ENCODE measurements around the gene KCNK17.

Gene KCNK17

DNA sequence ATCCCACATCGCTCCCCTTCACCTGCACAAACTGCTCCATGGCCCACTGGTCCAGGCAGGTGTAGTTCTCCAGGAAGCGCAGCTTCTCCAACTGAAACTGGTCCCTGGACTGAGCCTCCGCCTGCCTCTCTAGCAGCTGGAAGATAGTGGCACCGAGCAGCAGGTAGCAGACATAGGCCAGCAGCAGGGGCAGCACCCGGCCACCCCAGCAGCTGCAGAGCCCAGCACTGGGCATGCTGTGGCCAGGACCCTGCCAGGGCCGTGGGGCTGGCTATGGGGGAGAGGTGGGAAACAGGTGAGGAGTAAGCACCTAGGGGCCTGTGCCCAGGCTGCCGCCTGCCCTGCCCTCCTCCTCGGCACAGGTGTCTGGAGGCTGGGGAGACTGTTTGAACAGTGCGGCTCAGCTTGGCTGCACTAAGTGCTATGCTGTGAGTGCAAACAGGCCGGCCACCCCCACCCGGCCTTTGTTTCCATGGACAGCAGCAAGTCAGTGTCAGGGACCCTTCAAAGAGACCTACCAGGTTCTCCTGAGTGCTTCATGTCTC is 8.2 kb upstream of the KCNK17 start, which contains the start of gene KCNK16:
Gene KCNK16, minus strand, starts transcription at position 397 of the 545 bp plus-strand sequence. Its CDS starts 162 bp downstream, at position 235.
- no peak within 1 kb of the TSS for H3K27ac ChIP-seq
- H2AFZ ChIP-seq, result no peak within 1 kb of the TSS
- H3K9me3 ChIP-seq (ENCODE audit: control insufficient read depth, low read length), result no peaks in the 10 kb centered on the region
- H3K4me3 ChIP-seq (ENCODE audit: low read depth, low read length), result no peak within 1 kb of the TSS
- no peaks in the 10 kb centered on the region for H3K27me3 ChIP-seq (ENCODE audit: control insufficient read depth, insufficient read depth, low read length)
- no peaks in the 10 kb centered on the region for H3K4me1 ChIP-seq
- no peak within 1 kb of the TSS for H3K4me2 ChIP-seq (ENCODE audit: low read length)
- TF ChIP-seq, protein P1, sequence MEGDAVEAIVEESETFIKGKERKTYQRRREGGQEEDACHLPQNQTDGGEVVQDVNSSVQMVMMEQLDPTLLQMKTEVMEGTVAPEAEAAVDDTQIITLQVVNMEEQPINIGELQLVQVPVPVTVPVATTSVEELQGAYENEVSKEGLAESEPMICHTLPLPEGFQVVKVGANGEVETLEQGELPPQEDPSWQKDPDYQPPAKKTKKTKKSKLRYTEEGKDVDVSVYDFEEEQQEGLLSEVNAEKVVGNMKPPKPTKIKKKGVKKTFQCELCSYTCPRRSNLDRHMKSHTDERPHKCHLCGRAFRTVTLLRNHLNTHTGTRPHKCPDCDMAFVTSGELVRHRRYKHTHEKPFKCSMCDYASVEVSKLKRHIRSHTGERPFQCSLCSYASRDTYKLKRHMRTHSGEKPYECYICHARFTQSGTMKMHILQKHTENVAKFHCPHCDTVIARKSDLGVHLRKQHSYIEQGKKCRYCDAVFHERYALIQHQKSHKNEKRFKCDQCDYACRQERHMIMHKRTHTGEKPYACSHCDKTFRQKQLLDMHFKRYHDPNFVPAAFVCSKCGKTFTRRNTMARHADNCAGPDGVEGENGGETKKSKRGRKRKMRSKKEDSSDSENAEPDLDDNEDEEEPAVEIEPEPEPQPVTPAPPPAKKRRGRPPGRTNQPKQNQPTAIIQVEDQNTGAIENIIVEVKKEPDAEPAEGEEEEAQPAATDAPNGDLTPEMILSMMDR (IDR thresholded peaks at IDR 0.05), result no peak
- H3K9ac ChIP-seq, result no peak within 1 kb of the TSS
- no peaks in the 10 kb centered on the region for H3K36me3 ChIP-seq (ENCODE audit: control insufficient read depth, insufficient read depth, low read length)
- no peaks in the 10 kb centered on the region for H3K79me2 ChIP-seq

DNA sequence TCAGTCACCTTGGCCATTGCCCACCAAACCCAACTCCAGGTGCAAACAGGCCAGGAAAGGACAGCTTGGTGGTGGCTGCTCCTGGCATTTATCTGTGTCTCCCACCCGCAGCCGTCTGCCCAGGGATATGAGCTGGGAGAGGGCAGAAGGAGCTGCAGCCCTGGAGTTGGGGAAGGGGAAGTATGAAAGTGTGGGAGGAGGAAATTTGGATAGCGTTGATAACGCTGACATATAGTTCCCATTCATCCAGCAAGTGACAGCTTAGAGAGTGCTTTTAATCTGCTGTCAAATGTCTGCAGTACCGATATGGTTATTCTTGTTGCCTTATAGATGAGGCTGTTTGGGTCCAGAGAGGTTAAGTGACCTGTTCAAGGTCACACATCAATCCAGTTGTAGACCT is 7.5 kb upstream of the KCNK17 start:
- no peaks in the 10 kb centered on the region for H3K4me1 ChIP-seq
- H3K4me2 ChIP-seq (ENCODE audit: low read length), result no peak overlapping the region
- no peaks in the 10 kb centered on the region for H3K79me2 ChIP-seq
- H3K9me3 ChIP-seq (ENCODE audit: control insufficient read depth, low read length), result no peaks in the 10 kb centered on the region
- H3K36me3 ChIP-seq (ENCODE audit: control insufficient read depth, insufficient read depth, low read length), result no peaks in the 10 kb centered on the region
- H3K9ac ChIP-seq, result no peak overlapping the region
- H2AFZ ChIP-seq, result no peak overlapping the region
- no peak overlapping the region for H3K27ac ChIP-seq
- no peak overlapping the region for H3K4me3 ChIP-seq (ENCODE audit: low read depth, low read length)
- H3K27me3 ChIP-seq (ENCODE audit: control insufficient read depth, insufficient read depth, low read length), result no peaks in the 10 kb centered on the region
- TF ChIP-seq, protein P1 (IDR thresholded peaks at IDR 0.05), result no peak

DNA sequence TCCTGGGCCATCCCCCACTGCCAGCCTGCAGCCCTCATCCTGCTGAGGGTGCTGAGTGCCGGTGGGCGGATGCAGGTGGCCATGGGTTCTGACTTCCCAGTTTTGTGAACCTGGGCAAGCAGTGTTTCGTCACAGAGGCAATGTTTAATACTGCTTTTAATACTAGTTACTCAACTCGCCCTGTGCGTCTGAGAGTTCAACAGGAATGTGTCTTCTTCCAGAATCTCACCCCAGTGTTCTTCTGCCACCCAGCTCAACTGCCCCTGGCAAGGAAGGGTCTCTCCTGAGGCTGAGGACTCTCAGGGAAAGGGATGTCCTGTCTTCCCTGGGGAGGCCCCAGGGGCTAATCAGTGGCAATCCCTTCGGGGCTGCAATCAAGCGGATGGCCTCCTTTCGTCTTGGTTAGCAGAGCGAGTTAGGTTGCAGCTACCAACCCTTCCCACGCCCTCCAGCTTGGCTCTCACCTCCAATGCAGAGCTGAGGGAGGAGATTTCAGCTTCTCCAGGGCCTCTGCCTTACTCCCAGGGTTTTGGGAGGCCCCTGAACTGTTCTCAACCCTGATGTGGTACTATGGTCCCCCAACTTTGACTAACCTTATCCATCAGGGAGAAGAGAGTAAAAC is 6.3 kb upstream of the KCNK17 start:
- no peaks in the 10 kb centered on the region for H3K4me1 ChIP-seq
- no peaks in the 10 kb centered on the region for H3K9me3 ChIP-seq (ENCODE audit: control insufficient read depth, low read length)
- no peak overlapping the region for H2AFZ ChIP-seq
- no peaks in the 10 kb centered on the region for H3K79me2 ChIP-seq
- H3K4me3 ChIP-seq (ENCODE audit: low read depth, low read length), result no peak overlapping the region
- H3K27me3 ChIP-seq (ENCODE audit: control insufficient read depth, insufficient read depth, low read length), result no peaks in the 10 kb centered on the region
- H3K36me3 ChIP-seq (ENCODE audit: control insufficient read depth, insufficient read depth, low read length), result no peaks in the 10 kb centered on the region
- H3K4me2 ChIP-seq (ENCODE audit: low read length), result no peak overlapping the region
- H3K27ac ChIP-seq, result no peak overlapping the region
- TF ChIP-seq, protein P1 (IDR thresholded peaks at IDR 0.05), result no peak
- no peak overlapping the region for H3K9ac ChIP-seq

DNA sequence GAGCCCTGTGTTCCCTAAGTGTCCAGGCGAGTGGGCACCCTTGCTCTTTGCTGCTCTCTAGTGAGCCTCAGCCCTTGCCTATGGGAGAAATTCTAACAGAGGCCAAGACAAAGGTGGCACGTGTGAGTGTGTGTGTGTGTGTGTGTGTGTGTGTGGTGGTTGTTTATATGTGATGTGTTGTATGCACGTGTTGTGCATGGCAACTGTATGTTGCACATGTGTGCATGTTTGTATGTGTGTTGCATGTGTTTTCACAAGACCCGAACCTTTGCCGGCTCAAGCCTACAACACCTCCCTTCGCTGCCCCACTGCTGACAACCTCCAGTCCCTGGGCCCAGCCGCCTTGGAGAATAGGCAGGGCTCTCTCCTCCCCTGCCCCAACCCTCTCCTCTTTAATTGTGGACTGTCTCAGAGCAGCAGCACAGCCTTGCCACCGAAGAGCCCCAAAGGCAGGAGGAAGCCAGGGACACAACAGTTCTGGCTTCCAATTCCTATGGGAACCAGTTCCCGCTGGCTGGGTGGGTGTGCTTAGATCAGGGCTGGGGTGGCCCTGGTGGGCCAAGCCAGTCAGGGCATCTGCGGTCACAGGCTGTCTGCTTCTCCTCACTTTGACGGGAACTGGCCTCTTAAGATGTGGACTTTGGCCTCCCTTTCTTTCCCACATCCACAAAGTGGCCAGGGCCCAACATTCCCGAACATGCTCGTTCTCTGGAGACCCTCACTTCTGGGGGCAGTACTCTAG is 5.6 kb upstream of the KCNK17 start:
- Histone ChIP-seq H3K36me3 (ENCODE audit: control insufficient read depth, insufficient read depth, low read length) (no peaks in the 10 kb centered on the region), H3K79me2 (no peaks in the 10 kb centered on the region), H3K9ac (no peak overlapping the region), H3K4me1 (no peaks in the 10 kb centered on the region), H3K27me3 (ENCODE audit: control insufficient read depth, insufficient read depth, low read length) (no peaks in the 10 kb centered on the region), H3K9me3 (ENCODE audit: control insufficient read depth, low read length) (no peaks in the 10 kb centered on the region), H3K4me3 (ENCODE audit: low read depth, low read length) (no peak overlapping the region), H3K4me2 (ENCODE audit: low read length) (no peak overlapping the region), H2AFZ (no peak overlapping the region), H3K27ac (no peak overlapping the region)
- TF ChIP-seq, protein P1 (IDR thresholded peaks at IDR 0.05), result no peak
